Measurements from ENCODE around the gene FAM3C. TPM values are rescaled to one million over a fixed set of nuclear protein-coding genes. Genes with fewer than 3 reads are reported as not detected.

The FAM3C gene
- total and polyA plus RNA-seq, 10 of the 15 experiments (the other 5 are each of a cell fraction or from before 2014, with no cell fraction given), result 11.0 to 110 (median 27.8) TPM

- TF ChIP-seq MEF2A (IDR thresholded peaks at IDR 0.05; ENCODE audit: insufficient read depth, low read depth, low read length), result 0 out of 2 replicates have a peak, but pooled peaks have one; percentile 10
- TF ChIP-seq SREBF2 (IDR thresholded peaks at IDR 0.05; ENCODE audit: low read length), result no peak
- TF ChIP-seq, protein P1, sequence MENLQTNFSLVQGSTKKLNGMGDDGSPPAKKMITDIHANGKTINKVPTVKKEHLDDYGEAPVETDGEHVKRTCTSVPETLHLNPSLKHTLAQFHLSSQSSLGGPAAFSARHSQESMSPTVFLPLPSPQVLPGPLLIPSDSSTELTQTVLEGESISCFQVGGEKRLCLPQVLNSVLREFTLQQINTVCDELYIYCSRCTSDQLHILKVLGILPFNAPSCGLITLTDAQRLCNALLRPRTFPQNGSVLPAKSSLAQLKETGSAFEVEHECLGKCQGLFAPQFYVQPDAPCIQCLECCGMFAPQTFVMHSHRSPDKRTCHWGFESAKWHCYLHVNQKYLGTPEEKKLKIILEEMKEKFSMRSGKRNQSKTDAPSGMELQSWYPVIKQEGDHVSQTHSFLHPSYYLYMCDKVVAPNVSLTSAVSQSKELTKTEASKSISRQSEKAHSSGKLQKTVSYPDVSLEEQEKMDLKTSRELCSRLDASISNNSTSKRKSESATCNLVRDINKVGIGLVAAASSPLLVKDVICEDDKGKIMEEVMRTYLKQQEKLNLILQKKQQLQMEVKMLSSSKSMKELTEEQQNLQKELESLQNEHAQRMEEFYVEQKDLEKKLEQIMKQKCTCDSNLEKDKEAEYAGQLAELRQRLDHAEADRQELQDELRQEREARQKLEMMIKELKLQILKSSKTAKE (IDR thresholded peaks at IDR 0.05; ENCODE audit: low read depth, poor library complexity, severe bottlenecking), result peak; percentile 53
- TF ChIP-seq, protein P2, sequence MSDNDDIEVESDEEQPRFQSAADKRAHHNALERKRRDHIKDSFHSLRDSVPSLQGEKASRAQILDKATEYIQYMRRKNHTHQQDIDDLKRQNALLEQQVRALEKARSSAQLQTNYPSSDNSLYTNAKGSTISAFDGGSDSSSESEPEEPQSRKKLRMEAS (IDR thresholded peaks at IDR 0.05; ENCODE audit: low read depth, low read length), result no peak
- TF ChIP-seq, protein P3, sequence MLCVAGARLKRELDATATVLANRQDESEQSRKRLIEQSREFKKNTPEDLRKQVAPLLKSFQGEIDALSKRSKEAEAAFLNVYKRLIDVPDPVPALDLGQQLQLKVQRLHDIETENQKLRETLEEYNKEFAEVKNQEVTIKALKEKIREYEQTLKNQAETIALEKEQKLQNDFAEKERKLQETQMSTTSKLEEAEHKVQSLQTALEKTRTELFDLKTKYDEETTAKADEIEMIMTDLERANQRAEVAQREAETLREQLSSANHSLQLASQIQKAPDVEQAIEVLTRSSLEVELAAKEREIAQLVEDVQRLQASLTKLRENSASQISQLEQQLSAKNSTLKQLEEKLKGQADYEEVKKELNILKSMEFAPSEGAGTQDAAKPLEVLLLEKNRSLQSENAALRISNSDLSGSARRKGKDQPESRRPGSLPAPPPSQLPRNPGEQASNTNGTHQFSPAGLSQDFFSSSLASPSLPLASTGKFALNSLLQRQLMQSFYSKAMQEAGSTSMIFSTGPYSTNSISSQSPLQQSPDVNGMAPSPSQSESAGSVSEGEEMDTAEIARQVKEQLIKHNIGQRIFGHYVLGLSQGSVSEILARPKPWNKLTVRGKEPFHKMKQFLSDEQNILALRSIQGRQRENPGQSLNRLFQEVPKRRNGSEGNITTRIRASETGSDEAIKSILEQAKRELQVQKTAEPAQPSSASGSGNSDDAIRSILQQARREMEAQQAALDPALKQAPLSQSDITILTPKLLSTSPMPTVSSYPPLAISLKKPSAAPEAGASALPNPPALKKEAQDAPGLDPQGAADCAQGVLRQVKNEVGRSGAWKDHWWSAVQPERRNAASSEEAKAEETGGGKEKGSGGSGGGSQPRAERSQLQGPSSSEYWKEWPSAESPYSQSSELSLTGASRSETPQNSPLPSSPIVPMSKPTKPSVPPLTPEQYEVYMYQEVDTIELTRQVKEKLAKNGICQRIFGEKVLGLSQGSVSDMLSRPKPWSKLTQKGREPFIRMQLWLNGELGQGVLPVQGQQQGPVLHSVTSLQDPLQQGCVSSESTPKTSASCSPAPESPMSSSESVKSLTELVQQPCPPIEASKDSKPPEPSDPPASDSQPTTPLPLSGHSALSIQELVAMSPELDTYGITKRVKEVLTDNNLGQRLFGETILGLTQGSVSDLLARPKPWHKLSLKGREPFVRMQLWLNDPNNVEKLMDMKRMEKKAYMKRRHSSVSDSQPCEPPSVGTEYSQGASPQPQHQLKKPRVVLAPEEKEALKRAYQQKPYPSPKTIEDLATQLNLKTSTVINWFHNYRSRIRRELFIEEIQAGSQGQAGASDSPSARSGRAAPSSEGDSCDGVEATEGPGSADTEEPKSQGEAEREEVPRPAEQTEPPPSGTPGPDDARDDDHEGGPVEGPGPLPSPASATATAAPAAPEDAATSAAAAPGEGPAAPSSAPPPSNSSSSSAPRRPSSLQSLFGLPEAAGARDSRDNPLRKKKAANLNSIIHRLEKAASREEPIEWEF (IDR thresholded peaks at IDR 0.05; ENCODE audit: insufficient replicate concordance, low read depth, low read length), result peak; percentile 66
- TF ChIP-seq POU2F2 (IDR thresholded peaks at IDR 0.05; ENCODE audit: borderline replicate concordance, low read depth, low read length), result no peak
- no peak for TF ChIP-seq LARP7 (IDR thresholded peaks at IDR 0.05)
- TF ChIP-seq SMAD1 (IDR thresholded peaks at IDR 0.05; ENCODE audit: low read depth, partially characterized antibody), result peak; percentile 25
- peak; percentile 98 for TF ChIP-seq NR2F1 (conservative IDR thresholded peaks at IDR 0.05)
- TF ChIP-seq, protein P4, sequence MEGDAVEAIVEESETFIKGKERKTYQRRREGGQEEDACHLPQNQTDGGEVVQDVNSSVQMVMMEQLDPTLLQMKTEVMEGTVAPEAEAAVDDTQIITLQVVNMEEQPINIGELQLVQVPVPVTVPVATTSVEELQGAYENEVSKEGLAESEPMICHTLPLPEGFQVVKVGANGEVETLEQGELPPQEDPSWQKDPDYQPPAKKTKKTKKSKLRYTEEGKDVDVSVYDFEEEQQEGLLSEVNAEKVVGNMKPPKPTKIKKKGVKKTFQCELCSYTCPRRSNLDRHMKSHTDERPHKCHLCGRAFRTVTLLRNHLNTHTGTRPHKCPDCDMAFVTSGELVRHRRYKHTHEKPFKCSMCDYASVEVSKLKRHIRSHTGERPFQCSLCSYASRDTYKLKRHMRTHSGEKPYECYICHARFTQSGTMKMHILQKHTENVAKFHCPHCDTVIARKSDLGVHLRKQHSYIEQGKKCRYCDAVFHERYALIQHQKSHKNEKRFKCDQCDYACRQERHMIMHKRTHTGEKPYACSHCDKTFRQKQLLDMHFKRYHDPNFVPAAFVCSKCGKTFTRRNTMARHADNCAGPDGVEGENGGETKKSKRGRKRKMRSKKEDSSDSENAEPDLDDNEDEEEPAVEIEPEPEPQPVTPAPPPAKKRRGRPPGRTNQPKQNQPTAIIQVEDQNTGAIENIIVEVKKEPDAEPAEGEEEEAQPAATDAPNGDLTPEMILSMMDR (IDR thresholded peaks at IDR 0.05 in 2 of 3, conservative IDR thresholded peaks at IDR 0.05 in 1 of 3; ENCODE audit: control insufficient read depth in 2 of 3, extremely low read depth in 1 of 3, insufficient read depth in 1 of 3, low read depth in 3 of 3, low read length in 3 of 3), result no peak
- no peak for TF ChIP-seq CBFB (IDR thresholded peaks at IDR 0.05; ENCODE audit: low read depth)
- TF ChIP-seq MEF2B (IDR thresholded peaks at IDR 0.05; ENCODE audit: partially characterized antibody, poor library complexity, severe bottlenecking), result peak; percentile 43
- no peak for TF ChIP-seq IRF3 (IDR thresholded peaks at IDR 0.05)
- peak in 1 of 2 experiments; percentile 45; a peak in 2 of 4 replicates for TF ChIP-seq IKZF2 (IDR thresholded peaks at IDR 0.05)
- TF ChIP-seq NR2C1 (IDR thresholded peaks at IDR 0.05), result 0 out of 2 replicates have a peak, but pooled peaks have one; percentile 18
- peak; percentile 86; the same call in 1 of the 2 replicates for TF ChIP-seq HSF1 (IDR thresholded peaks at IDR 0.05; ENCODE audit: low read depth, low read length)
Measured at GRCh38 chr7:121394709-121395140, 1.4 kb downstream of the FAM3C start (continued).

Measured in GM12878 (cell line).